Natural killer cell treated with Interleukin-12 subunit alpha and Interleukin-12 subunit beta and Interleukin-15 and Interleukin-18, amount 100 ng/mL, for 72 hours (primary cell): ENCODE results near the gene TSHB. TPM values are rescaled to one million over a fixed set of nuclear protein-coding genes. Genes with fewer than 3 reads are reported as not detected.

ENCODE experiments used
- total RNA-seq, 2 donors: library from RNA; stranded (reverse); gene quantifications; one replicate each; pipeline ENCODE4 v1.2.3, GENCODE V29; 2022

TSHB gene
- total RNA-seq, 2 donors from 2014 or later: not detected

Other genes with a start within 250 kb of the TSHB start
- 10 to 100 TPM; 72.5 to 74.4 TPM for gene SIKE1, start 249.1 kb upstream of the TSHB start, total RNA-seq
- gene SYCP1, start 175.0 kb upstream of the TSHB start, total RNA-seq: not detected
- gene TSPAN2, start 59.7 kb downstream of the TSHB start, total RNA-seq: 1 to 10 TPM; 2.9 to 9.2 TPM